ENCODE measurements around the gene RPS25. TPM values are rescaled to one million over a fixed set of nuclear protein-coding genes. Genes with fewer than 3 reads are reported as not detected.

The RPS25 gene
- total and polyA plus RNA-seq, 9 of the 15 experiments (the other 6 are each of a cell fraction or from before 2014, with no cell fraction given): 1,553 to 5,486 (median 2,471) TPM

DNA sequence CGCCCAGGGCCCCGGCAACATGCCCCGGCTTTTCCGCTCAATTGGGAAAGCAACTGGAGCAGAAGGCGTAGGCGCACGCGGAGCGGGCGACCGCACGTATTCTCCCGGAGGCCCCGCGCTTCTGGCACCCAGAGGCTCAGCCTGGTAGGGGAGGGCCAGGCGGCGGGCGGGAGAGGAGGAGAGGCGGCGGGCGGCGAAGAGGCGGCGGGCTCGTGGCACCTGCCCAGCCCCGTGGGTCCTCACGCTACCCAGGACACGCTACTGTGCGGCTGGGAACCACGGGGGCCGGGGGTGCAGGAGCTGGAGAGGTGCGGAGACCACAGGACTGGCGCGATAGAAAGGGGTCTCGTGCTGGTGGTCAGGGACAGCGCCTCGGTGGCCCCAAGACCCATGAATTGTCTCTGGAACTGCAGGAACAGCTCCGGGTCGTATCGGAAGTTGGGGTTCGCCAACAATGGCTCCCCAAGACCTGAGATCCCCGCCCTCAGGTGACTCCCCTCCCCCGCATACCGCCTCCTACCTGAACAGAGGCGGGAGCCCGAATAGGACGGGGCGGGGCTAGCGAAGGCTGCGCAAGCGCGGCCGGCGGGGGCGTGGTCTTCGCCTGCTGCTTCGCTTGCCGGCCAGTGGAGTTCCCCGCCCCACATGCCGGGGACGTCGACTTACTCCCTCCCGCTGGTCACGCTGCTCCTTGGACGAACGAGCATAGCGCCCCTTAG is 12.3 kb upstream of the RPS25 start, which contains the start of gene SLC37A4 (continued):
- TF ChIP-seq, protein P1, sequence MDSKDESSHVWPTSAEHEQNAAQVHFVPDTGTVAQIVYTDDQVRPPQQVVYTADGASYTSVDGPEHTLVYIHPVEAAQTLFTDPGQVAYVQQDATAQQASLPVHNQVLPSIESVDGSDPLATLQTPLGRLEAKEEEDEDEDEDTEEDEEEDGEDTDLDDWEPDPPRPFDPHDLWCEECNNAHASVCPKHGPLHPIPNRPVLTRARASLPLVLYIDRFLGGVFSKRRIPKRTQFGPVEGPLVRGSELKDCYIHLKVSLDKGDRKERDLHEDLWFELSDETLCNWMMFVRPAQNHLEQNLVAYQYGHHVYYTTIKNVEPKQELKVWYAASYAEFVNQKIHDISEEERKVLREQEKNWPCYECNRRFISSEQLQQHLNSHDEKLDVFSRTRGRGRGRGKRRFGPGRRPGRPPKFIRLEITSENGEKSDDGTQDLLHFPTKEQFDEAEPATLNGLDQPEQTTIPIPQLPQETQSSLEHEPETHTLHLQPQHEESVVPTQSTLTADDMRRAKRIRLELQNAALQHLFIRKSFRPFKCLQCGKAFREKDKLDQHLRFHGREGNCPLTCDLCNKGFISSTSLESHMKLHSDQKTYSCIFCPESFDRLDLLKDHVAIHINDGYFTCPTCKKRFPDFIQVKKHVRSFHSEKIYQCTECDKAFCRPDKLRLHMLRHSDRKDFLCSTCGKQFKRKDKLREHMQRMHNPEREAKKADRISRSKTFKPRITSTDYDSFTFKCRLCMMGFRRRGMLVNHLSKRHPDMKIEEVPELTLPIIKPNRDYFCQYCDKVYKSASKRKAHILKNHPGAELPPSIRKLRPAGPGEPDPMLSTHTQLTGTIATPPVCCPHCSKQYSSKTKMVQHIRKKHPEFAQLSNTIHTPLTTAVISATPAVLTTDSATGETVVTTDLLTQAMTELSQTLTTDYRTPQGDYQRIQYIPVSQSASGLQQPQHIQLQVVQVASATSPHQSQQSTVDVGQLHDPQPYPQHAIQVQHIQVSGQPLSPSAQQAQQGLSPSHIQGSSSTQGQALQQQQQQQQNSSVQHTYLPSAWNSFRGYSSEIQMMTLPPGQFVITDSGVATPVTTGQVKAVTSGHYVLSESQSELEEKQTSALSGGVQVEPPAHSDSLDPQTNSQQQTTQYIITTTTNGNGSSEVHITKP (IDR thresholded peaks at IDR 0.05; ENCODE audit: partially characterized antibody): no peak
- TF ChIP-seq ZFPM2 (CRISPR knock-in tag; IDR thresholded peaks at IDR 0.05) (no peak), HMG20A (CRISPR knock-in tag; conservative IDR thresholded peaks at IDR 0.05) (no peak), RB1 (IDR thresholded peaks at IDR 0.05; ENCODE audit: low read depth) (peak; percentile 54), BRCA1 (IDR thresholded peaks at IDR 0.05) (no peak), BRCA1 (CRISPR knock-in tag; IDR thresholded peaks at IDR 0.05) (no peak), NFRKB (IDR thresholded peaks at IDR 0.05; ENCODE audit: low read depth) (no peak), SMAD3 (CRISPR knock-in tag; conservative IDR thresholded peaks at IDR 0.05) (0 out of 2 replicates have a peak, but pooled peaks have one; percentile 31), SAFB2 (IDR thresholded peaks at IDR 0.05; ENCODE audit: borderline replicate concordance, low read depth, low read length, severe bottlenecking) (no peak), NBN (IDR thresholded peaks at IDR 0.05; ENCODE audit: low read depth) (no peak; the same call in 1 of the 2 replicates), CREM (IDR thresholded peaks at IDR 0.05; ENCODE audit: low read depth) (peak; percentile 90), SIRT6 (IDR thresholded peaks at IDR 0.05; ENCODE audit: low read depth, low read length) (no peak), MTA2 (IDR thresholded peaks at IDR 0.05; ENCODE audit: low read depth) (no peak), GABPB1 (CRISPR knock-in tag; IDR thresholded peaks at IDR 0.05) (peak; percentile 70), FOXK2 (conservative IDR thresholded peaks at IDR 0.05 in 1 of 2, IDR thresholded peaks at IDR 0.05 in 1 of 2; ENCODE audit: low read depth in 2 of 2) (0 out of 4 replicates have a peak, but pooled peaks of 1 of the 2 experiments have one; percentile 23), TAF15 (IDR thresholded peaks at IDR 0.05; ENCODE audit: low read depth, low read length) (no peak), RAD51 (IDR thresholded peaks at IDR 0.05; ENCODE audit: borderline replicate concordance, low read depth) (0 out of 2 replicates have a peak, but pooled peaks have one; percentile 39), PRMT5 (CRISPR knock-in tag; IDR thresholded peaks at IDR 0.05) (no peak)
- TF ChIP-seq, protein P2, sequence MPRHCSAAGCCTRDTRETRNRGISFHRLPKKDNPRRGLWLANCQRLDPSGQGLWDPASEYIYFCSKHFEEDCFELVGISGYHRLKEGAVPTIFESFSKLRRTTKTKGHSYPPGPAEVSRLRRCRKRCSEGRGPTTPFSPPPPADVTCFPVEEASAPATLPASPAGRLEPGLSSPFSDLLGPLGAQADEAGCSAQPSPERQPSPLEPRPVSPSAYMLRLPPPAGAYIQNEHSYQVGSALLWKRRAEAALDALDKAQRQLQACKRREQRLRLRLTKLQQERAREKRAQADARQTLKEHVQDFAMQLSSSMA (CRISPR knock-in tag; IDR thresholded peaks at IDR 0.05): no peak
- TF ChIP-seq, protein P3, sequence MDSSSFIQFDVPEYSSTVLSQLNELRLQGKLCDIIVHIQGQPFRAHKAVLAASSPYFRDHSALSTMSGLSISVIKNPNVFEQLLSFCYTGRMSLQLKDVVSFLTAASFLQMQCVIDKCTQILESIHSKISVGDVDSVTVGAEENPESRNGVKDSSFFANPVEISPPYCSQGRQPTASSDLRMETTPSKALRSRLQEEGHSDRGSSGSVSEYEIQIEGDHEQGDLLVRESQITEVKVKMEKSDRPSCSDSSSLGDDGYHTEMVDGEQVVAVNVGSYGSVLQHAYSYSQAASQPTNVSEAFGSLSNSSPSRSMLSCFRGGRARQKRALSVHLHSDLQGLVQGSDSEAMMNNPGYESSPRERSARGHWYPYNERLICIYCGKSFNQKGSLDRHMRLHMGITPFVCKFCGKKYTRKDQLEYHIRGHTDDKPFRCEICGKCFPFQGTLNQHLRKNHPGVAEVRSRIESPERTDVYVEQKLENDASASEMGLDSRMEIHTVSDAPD (CRISPR knock-in tag; IDR thresholded peaks at IDR 0.05): no peak; the same call in 1 of the 2 replicates
- TF ChIP-seq, protein P4, sequence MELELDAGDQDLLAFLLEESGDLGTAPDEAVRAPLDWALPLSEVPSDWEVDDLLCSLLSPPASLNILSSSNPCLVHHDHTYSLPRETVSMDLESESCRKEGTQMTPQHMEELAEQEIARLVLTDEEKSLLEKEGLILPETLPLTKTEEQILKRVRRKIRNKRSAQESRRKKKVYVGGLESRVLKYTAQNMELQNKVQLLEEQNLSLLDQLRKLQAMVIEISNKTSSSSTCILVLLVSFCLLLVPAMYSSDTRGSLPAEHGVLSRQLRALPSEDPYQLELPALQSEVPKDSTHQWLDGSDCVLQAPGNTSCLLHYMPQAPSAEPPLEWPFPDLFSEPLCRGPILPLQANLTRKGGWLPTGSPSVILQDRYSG (tag; conservative IDR thresholded peaks at IDR 0.05; ENCODE audit: low read depth): no peak

All from K562 (cell line).